Measurements from ENCODE around the gene TCEANC. TPM values are rescaled to one million over a fixed set of nuclear protein-coding genes. Genes with fewer than 3 reads are reported as not detected.

TCEANC gene
- total RNA-seq, 4 donors from 2014 or later: 2.7 to 5.3 (median 4.0) TPM

DNA sequence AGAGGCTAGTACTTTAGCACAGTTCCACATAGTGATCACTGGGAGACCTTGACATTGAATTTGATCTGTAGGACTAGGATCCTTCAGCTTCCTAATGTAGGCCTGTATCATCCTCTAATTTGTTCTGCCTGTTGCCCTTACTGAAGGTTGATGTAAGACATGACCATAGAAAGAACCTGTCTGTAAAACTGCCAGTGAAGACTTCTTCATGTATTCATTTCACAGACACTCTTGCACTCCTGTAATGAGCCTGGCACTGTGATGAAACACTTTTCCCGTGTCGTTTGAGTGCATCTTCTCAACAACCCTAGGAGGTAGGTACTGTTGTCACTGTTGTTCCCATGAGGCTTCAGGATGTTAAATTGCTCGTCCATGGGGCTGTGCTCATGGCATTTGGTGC lies 50.6 kb downstream of the TCEANC start:
- no peak for ATAC-seq
- Histone ChIP-seq H3K27me3 (no peaks in the 10 kb centered on the region), H3K4me3 (no peak overlapping the region), H3K4me1 (peaks cover 0 to 51% (median 0%) of the 10 kb centered on the region in 3 donors), H3K27ac (peak overlapping the region in 1 of 4 donors; percentile 11), H3K36me3 (no peaks in the 10 kb centered on the region), H3K9me3 (no peaks in the 10 kb centered on the region)
- WGBS, 2 donors (ENCODE audit: low coverage in 1 of 2): 19% methylated on average over 2 of the region's 3 CpGs; no CpG with 5 or more reads in 1 of the 2 donors
- TF ChIP-seq POLR2A (IDR thresholded peaks at IDR 0.05) (no peak), EP300 (IDR thresholded peaks at IDR 0.05) (no peak), POLR2AphosphoS5 (IDR thresholded peaks at IDR 0.05) (no peak)
- TF ChIP-seq, protein P1, sequence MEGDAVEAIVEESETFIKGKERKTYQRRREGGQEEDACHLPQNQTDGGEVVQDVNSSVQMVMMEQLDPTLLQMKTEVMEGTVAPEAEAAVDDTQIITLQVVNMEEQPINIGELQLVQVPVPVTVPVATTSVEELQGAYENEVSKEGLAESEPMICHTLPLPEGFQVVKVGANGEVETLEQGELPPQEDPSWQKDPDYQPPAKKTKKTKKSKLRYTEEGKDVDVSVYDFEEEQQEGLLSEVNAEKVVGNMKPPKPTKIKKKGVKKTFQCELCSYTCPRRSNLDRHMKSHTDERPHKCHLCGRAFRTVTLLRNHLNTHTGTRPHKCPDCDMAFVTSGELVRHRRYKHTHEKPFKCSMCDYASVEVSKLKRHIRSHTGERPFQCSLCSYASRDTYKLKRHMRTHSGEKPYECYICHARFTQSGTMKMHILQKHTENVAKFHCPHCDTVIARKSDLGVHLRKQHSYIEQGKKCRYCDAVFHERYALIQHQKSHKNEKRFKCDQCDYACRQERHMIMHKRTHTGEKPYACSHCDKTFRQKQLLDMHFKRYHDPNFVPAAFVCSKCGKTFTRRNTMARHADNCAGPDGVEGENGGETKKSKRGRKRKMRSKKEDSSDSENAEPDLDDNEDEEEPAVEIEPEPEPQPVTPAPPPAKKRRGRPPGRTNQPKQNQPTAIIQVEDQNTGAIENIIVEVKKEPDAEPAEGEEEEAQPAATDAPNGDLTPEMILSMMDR (IDR thresholded peaks at IDR 0.05): no peak

DNA sequence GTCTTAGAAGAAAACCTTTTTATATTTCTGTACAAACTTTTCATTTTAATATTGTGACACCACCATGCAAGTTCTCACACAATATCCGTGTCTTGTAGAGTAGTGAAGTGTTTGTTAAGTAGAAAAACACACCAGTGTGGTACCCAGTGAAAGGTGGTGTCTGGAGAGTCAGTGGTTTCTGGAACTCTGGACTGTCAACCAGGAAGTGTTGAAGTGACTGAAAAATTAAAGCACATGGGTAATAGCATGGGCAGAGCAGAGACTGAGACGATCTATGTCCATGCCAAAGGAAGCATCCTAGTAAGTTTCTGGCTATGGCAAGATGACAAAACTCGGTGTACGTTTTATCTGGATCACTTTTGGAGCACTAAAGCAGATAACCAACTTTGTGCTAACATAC lies 58.2 kb downstream of the TCEANC start:
- Histone ChIP-seq H3K4me3 (no peak overlapping the region), H3K36me3 (peaks cover 0 to 16% of the 10 kb centered on the region in 2 donors), H3K27ac (no peak overlapping the region), H3K27me3 (no peaks in the 10 kb centered on the region), H3K4me1 (no peaks in the 10 kb centered on the region), H3K9me3 (no peaks in the 10 kb centered on the region)
- 72 to 86% methylated on average over 2 to 4 of the region's 4 CpGs for WGBS, 2 donors (ENCODE audit: low coverage in 1 of 2)
- ATAC-seq: no peak
- TF ChIP-seq POLR2A (IDR thresholded peaks at IDR 0.05): no peak
- no peak for TF ChIP-seq EP300 (IDR thresholded peaks at IDR 0.05)
- TF ChIP-seq, protein P1 (IDR thresholded peaks at IDR 0.05): no peak
- no peak for TF ChIP-seq POLR2AphosphoS5 (IDR thresholded peaks at IDR 0.05)

Other genes with a start within 250 kb of the TCEANC start
- under 1 TPM in 1 of 4 donors, not detected in 3; 0.22 TPM for gene EGFL6, start 83.5 kb upstream of the TCEANC start, total RNA-seq
- gene RAB9A, start 36.0 kb downstream of the TCEANC start, total RNA-seq: 10 to 100 TPM; 29.6 to 50.7 (median 38.3) TPM
- gene TRAPPC2, start 81.5 kb downstream of the TCEANC start, total RNA-seq: 10 to 100 TPM; 14.3 to 17.3 (median 16.0) TPM
- gene OFD1, start 81.6 kb downstream of the TCEANC start, total RNA-seq: 10 to 100 TPM; 15.2 to 26.6 (median 22.5) TPM
- 10 to 100 TPM; 44.0 to 82.4 (median 56.1) TPM for gene GPM6B, start 164.0 kb downstream of the TCEANC start, total RNA-seq

All from gastroesophageal sphincter (tissue), 4 donors.